Measurements from ENCODE around the gene IRX5. TPM values are rescaled to one million over a fixed set of nuclear protein-coding genes. Genes with fewer than 3 reads are reported as not detected.

Gene IRX5
- total RNA-seq, 1 donor from 2014 or later, result 13.2 TPM

GRCh38 chr16:54939029-54939346 lies 8.3 kb downstream of the IRX5 start:
- intact Hi-C loops (cut with DNase I), result loop anchor here (5.0 to 10.0 kb wide), 5 partner anchors 122 to 1234 kb away; partner anchors contain the start of genes FTO, IRX6 and RPGRIP1L
- ATAC-seq (no peak), DNase-seq (ENCODE audit: missing footprints) (no peak)

- intact Hi-C loops (cut with DNase I), result loop anchor here (5.0 to 10.0 kb wide), 5 partner anchors 122 to 1235 kb away; partner anchors contain the start of genes FTO, IRX6 and RPGRIP1L
- DNase-seq (ENCODE audit: missing footprints), result no peak
- no peak for ATAC-seq
These were observed 9.0 kb downstream of the IRX5 start for GRCh38 chr16:54939510-54940278.

GRCh38 chr16:54940279-54940604 lies 9.6 kb downstream of the IRX5 start:
- DNase-seq (ENCODE audit: missing footprints) (no peak), ATAC-seq (no peak)
- intact Hi-C loops (cut with DNase I), result no loop called here

GRCh38 chr16:54942353-54942943 lies 11.8 kb downstream of the IRX5 start:
- no peak for ATAC-seq
- intact Hi-C loops (cut with DNase I), result no loop called here
- DNase-seq (ENCODE audit: missing footprints), result no peak

GRCh38 chr16:54944002-54944401 lies 13.3 kb downstream of the IRX5 start:
- ATAC-seq, result no peak
- intact Hi-C loops (cut with DNase I), result no loop called here
- no peak for DNase-seq (ENCODE audit: missing footprints)

- intact Hi-C loops (cut with DNase I), result no loop called here
- no peak for ATAC-seq
- DNase-seq (ENCODE audit: missing footprints), result no peak
These were observed 14.4 kb downstream of the IRX5 start for GRCh38 chr16:54945063-54945462.

- no peak for DNase-seq (ENCODE audit: missing footprints)
- no peak for ATAC-seq
- intact Hi-C loops (cut with DNase I), result no loop called here
These were observed 16.2 kb downstream of the IRX5 start for GRCh38 chr16:54946909-54947308.

GRCh38 chr16:54947616-54948015 lies 17.0 kb downstream of the IRX5 start:
- intact Hi-C loops (cut with DNase I), result no loop called here
- DNase-seq (ENCODE audit: missing footprints), result no peak
- ATAC-seq, result no peak

- ATAC-seq (no peak), DNase-seq (ENCODE audit: missing footprints) (no peak)
- intact Hi-C loops (cut with DNase I), result no loop called here
These were observed 21.5 kb downstream of the IRX5 start for GRCh38 chr16:54952195-54952594.

GRCh38 chr16:54953461-54953860 lies 22.8 kb downstream of the IRX5 start:
- intact Hi-C loops (cut with DNase I), result no loop called here
- DNase-seq (ENCODE audit: missing footprints) (no peak), ATAC-seq (no peak)

- no peak for ATAC-seq
- intact Hi-C loops (cut with DNase I), result no loop called here
- DNase-seq (ENCODE audit: missing footprints), result no peak
These were observed 23.6 kb downstream of the IRX5 start for GRCh38 chr16:54954220-54954619.

- intact Hi-C loops (cut with DNase I), result no loop called here
- no peak for DNase-seq (ENCODE audit: missing footprints)
- ATAC-seq, result no peak
These were observed 25.1 kb downstream of the IRX5 start for GRCh38 chr16:54955757-54956156.

- no peak for ATAC-seq
- DNase-seq (ENCODE audit: missing footprints), result no peak
- intact Hi-C loops (cut with DNase I), result no loop called here
These were observed 26.9 kb downstream of the IRX5 start for GRCh38 chr16:54957403-54958166.

GRCh38 chr16:54962045-54962444 lies 31.4 kb downstream of the IRX5 start:
- no peak for DNase-seq (ENCODE audit: missing footprints)
- intact Hi-C loops (cut with DNase I), result no loop called here
- ATAC-seq, result no peak

- DNase-seq (ENCODE audit: missing footprints) (no peak), ATAC-seq (no peak)
- intact Hi-C loops (cut with DNase I), result no loop called here
These were observed 33.6 kb downstream of the IRX5 start for GRCh38 chr16:54964239-54964638.

GRCh38 chr16:54965464-54965863 lies 34.8 kb downstream of the IRX5 start:
- DNase-seq (ENCODE audit: missing footprints) (no peak), ATAC-seq (no peak)
- intact Hi-C loops (cut with DNase I), result no loop called here

GRCh38 chr16:54968011-54968410 lies 37.3 kb downstream of the IRX5 start:
- intact Hi-C loops (cut with DNase I), result no loop called here
- ATAC-seq, result no peak

GRCh38 chr16:54968784-54969183 lies 38.1 kb downstream of the IRX5 start:
- intact Hi-C loops (cut with DNase I), result no loop called here
- ATAC-seq (no peak), DNase-seq (ENCODE audit: missing footprints) (no peak)

More at GRCh38 chr16:54968011-54968410, 37.3 kb downstream of the IRX5 start:
- DNase-seq (ENCODE audit: missing footprints), result no peak

- intact Hi-C loops (cut with DNase I), result no loop called here
- ATAC-seq, result no peak
- DNase-seq (ENCODE audit: missing footprints), result no peak
These were observed 39.4 kb downstream of the IRX5 start for GRCh38 chr16:54970016-54970415.

- no peak for DNase-seq (ENCODE audit: missing footprints)
- intact Hi-C loops (cut with DNase I), result no loop called here
- ATAC-seq, result no peak
These were observed 43.7 kb downstream of the IRX5 start for GRCh38 chr16:54974367-54974766.

Data from Right ventricle myocardium inferior (tissue), 1 donor.